Measurements from ENCODE around the gene BTBD18.

- TF ChIP-seq, protein P1, sequence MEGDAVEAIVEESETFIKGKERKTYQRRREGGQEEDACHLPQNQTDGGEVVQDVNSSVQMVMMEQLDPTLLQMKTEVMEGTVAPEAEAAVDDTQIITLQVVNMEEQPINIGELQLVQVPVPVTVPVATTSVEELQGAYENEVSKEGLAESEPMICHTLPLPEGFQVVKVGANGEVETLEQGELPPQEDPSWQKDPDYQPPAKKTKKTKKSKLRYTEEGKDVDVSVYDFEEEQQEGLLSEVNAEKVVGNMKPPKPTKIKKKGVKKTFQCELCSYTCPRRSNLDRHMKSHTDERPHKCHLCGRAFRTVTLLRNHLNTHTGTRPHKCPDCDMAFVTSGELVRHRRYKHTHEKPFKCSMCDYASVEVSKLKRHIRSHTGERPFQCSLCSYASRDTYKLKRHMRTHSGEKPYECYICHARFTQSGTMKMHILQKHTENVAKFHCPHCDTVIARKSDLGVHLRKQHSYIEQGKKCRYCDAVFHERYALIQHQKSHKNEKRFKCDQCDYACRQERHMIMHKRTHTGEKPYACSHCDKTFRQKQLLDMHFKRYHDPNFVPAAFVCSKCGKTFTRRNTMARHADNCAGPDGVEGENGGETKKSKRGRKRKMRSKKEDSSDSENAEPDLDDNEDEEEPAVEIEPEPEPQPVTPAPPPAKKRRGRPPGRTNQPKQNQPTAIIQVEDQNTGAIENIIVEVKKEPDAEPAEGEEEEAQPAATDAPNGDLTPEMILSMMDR (optimal IDR thresholded peaks at IDR 0.05 in 1 of 3, IDR thresholded peaks at IDR 0.05 in 1 of 3, conservative IDR thresholded peaks at IDR 0.05 in 1 of 3; ENCODE audit: extremely low read depth in 1 of 3, insufficient read depth in 2 of 3, low read length in 3 of 3), result no peak
- TF ChIP-seq EZH2 (IDR thresholded peaks at IDR 0.05; ENCODE audit: low read length), result no peak
Observed at GRCh38 chr11:57711414-57712255, 40.0 kb downstream of the BTBD18 start, which contains the start of gene MED19.

Data from keratinocyte (primary cell).